ENCODE results near the gene VRK2. TPM values are rescaled to one million over a fixed set of nuclear protein-coding genes. Genes with fewer than 3 reads are reported as not detected.

The VRK2 gene
- total and polyA plus RNA-seq, 4 donors, result 10.1 to 22.3 (median 16.5) TPM

- no peak for ATAC-seq (ENCODE audit: low FRiP score)
- 51 to 57% methylated on average over 2 of the region's 2 CpGs for WGBS, 2 donors
- Histone ChIP-seq H3K27ac (ENCODE audit: low read depth in 1 of 2, low read length in 2 of 2) (no peak overlapping the region), H3K9me3 (ENCODE audit: control insufficient read depth, low read length) (no peaks in the 10 kb centered on the region), H3K27me3 (ENCODE audit: control insufficient read depth in 1 of 2, insufficient read depth in 2 of 2, low read length in 1 of 2) (no peaks in the 10 kb centered on the region), H3K4me1 (ENCODE audit: control insufficient read depth in 1 of 2, insufficient read depth in 2 of 2, low read length in 2 of 2) (peaks cover 0 to 2% of the 10 kb centered on the region in 2 donors), H3K36me3 (ENCODE audit: control insufficient read depth in 1 of 2, insufficient read depth in 2 of 2, low read length in 1 of 2) (peaks cover 0 to 4% of the 10 kb centered on the region in 2 donors), H3K4me3 (ENCODE audit: low read length in 2 of 2) (no peak overlapping the region)
- intact Hi-C loops (cut with DNase I), result no loop called here
- no peak for DNase-seq
Observed at GRCh38 chr2:58063641-58064040, 17.0 kb downstream of the VRK2 start.

DNA sequence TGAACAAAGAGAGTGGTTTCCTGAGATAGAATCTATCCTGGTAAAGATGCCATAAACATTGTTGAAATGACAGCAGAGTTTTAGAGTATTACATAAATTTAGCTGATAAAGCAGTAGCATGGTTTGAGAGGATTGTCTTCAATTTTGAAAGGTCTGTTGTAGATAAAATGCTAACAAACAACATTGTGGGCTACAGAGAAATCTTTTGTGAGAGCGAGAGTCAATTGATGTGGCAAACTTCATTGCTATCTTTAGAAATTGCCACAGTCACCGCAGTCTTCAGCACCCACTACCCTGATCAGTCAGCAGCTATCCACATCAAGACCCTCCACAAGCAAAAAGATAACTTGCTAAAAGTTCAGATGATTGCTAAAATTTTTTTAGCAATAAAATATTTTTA is 17.5 kb downstream of the VRK2 start:
- 96 to 98% methylated on average over 2 of the region's 2 CpGs for WGBS, 2 donors
- Histone ChIP-seq H3K27me3 (ENCODE audit: control insufficient read depth in 1 of 2, insufficient read depth in 2 of 2, low read length in 1 of 2) (no peaks in the 10 kb centered on the region), H3K4me1 (ENCODE audit: control insufficient read depth in 1 of 2, insufficient read depth in 2 of 2, low read length in 2 of 2) (peaks cover 0 to 2% of the 10 kb centered on the region in 2 donors), H3K36me3 (ENCODE audit: control insufficient read depth in 1 of 2, insufficient read depth in 2 of 2, low read length in 1 of 2) (peaks cover 0 to 4% of the 10 kb centered on the region in 2 donors), H3K27ac (ENCODE audit: low read depth in 1 of 2, low read length in 2 of 2) (no peak overlapping the region), H3K4me3 (ENCODE audit: low read length in 2 of 2) (no peak overlapping the region), H3K9me3 (ENCODE audit: control insufficient read depth, low read length) (no peaks in the 10 kb centered on the region)
- ATAC-seq (ENCODE audit: low FRiP score) (no peak), DNase-seq (no peak)
- intact Hi-C loops (cut with DNase I), result no loop called here

- intact Hi-C loops (cut with DNase I), result no loop called here
- ATAC-seq (ENCODE audit: low FRiP score), result no peak
Observed at GRCh38 chr2:58065248-58065647, 18.6 kb downstream of the VRK2 start.

GRCh38 chr2:58067001-58067400 is 20.4 kb downstream of the VRK2 start:
- intact Hi-C loops (cut with DNase I), result no loop called here
- H3K4me1 ChIP-seq (ENCODE audit: control insufficient read depth in 1 of 2, insufficient read depth in 2 of 2, low read length in 2 of 2), result peaks cover 0 to 2% of the 10 kb centered on the region in 2 donors
- WGBS, 2 donors, result 89 to 92% methylated on average over 2 of the region's 2 CpGs
- peaks cover 0 to under 1% of the 10 kb centered on the region in 2 donors for H3K36me3 ChIP-seq (ENCODE audit: control insufficient read depth in 1 of 2, insufficient read depth in 2 of 2, low read length in 1 of 2)
- DNase-seq, result no peak
- ATAC-seq (ENCODE audit: low FRiP score), result no peak
- no peak overlapping the region for H3K27ac ChIP-seq (ENCODE audit: low read depth in 1 of 2, low read length in 2 of 2)
- no peaks in the 10 kb centered on the region for H3K9me3 ChIP-seq (ENCODE audit: control insufficient read depth, low read length)
- no peak overlapping the region for H3K4me3 ChIP-seq (ENCODE audit: low read length in 2 of 2)
- no peaks in the 10 kb centered on the region for H3K27me3 ChIP-seq (ENCODE audit: control insufficient read depth in 1 of 2, insufficient read depth in 2 of 2, low read length in 1 of 2)

More at GRCh38 chr2:58065248-58065647, 18.6 kb downstream of the VRK2 start:
- no peaks in the 10 kb centered on the region for H3K27me3 ChIP-seq (ENCODE audit: control insufficient read depth in 1 of 2, insufficient read depth in 2 of 2, low read length in 1 of 2)
- peaks cover 0 to 2% of the 10 kb centered on the region in 2 donors for H3K4me1 ChIP-seq (ENCODE audit: control insufficient read depth in 1 of 2, insufficient read depth in 2 of 2, low read length in 2 of 2)
- WGBS, 2 donors, result 97 to 98% methylated on average over 1 of the region's 1 CpG
- no peaks in the 10 kb centered on the region for H3K9me3 ChIP-seq (ENCODE audit: control insufficient read depth, low read length)
- H3K4me3 ChIP-seq (ENCODE audit: low read length in 2 of 2), result no peak overlapping the region
- DNase-seq, result no peak
- H3K27ac ChIP-seq (ENCODE audit: low read depth in 1 of 2, low read length in 2 of 2), result no peak overlapping the region
- peaks cover 0 to 4% of the 10 kb centered on the region in 2 donors for H3K36me3 ChIP-seq (ENCODE audit: control insufficient read depth in 1 of 2, insufficient read depth in 2 of 2, low read length in 1 of 2)

GRCh38 chr2:58070765-58071164 is 24.2 kb downstream of the VRK2 start:
- WGBS, 2 donors, result 94 to 98% methylated on average over 2 of the region's 2 CpGs

DNA sequence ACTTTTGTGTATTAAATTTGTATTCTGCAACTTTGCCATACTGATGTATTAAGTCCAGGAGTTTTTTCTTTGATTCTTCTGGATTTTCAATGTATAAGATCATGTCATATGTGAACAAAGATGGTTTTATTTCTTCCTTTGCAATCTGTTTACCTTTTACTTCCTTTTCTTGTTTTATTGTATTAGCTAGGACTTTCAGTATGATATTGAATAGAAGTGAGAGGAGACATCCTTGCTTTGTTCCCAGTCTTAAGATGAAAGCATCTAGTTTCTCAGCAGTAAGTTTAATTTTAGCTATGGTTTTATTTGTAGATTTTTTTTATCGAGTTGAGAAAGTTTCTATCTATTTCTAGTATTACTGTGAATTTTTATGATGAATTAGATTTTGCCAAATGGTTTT is 25.5 kb downstream of the VRK2 start:
- H3K9me3 ChIP-seq (ENCODE audit: control insufficient read depth, low read length), result no peaks in the 10 kb centered on the region
- peaks cover 0 to 1% of the 10 kb centered on the region in 2 donors for H3K4me1 ChIP-seq (ENCODE audit: control insufficient read depth in 1 of 2, insufficient read depth in 2 of 2, low read length in 2 of 2)
- 62 to 73% methylated on average over 1 of the region's 1 CpG for WGBS, 2 donors
- H3K4me3 ChIP-seq (ENCODE audit: low read length in 2 of 2), result no peak overlapping the region
- ATAC-seq (ENCODE audit: low FRiP score) (no peak), DNase-seq (no peak)
- no peaks in the 10 kb centered on the region for H3K36me3 ChIP-seq (ENCODE audit: control insufficient read depth in 1 of 2, insufficient read depth in 2 of 2, low read length in 1 of 2)
- no peaks in the 10 kb centered on the region for H3K27me3 ChIP-seq (ENCODE audit: control insufficient read depth in 1 of 2, insufficient read depth in 2 of 2, low read length in 1 of 2)
- H3K27ac ChIP-seq (ENCODE audit: low read depth in 1 of 2, low read length in 2 of 2), result no peak overlapping the region
- intact Hi-C loops (cut with DNase I), result no loop called here

More at GRCh38 chr2:58070765-58071164, 24.2 kb downstream of the VRK2 start:
- Histone ChIP-seq H3K36me3 (ENCODE audit: control insufficient read depth in 1 of 2, insufficient read depth in 2 of 2, low read length in 1 of 2) (no peaks in the 10 kb centered on the region), H3K4me3 (ENCODE audit: low read length in 2 of 2) (no peak overlapping the region), H3K27ac (ENCODE audit: low read depth in 1 of 2, low read length in 2 of 2) (no peak overlapping the region), H3K27me3 (ENCODE audit: control insufficient read depth in 1 of 2, insufficient read depth in 2 of 2, low read length in 1 of 2) (no peaks in the 10 kb centered on the region), H3K9me3 (ENCODE audit: control insufficient read depth, low read length) (no peaks in the 10 kb centered on the region), H3K4me1 (ENCODE audit: control insufficient read depth in 1 of 2, insufficient read depth in 2 of 2, low read length in 2 of 2) (peaks cover 0 to 1% of the 10 kb centered on the region in 2 donors)
- intact Hi-C loops (cut with DNase I), result no loop called here
- ATAC-seq (ENCODE audit: low FRiP score) (no peak), DNase-seq (no peak)

DNA sequence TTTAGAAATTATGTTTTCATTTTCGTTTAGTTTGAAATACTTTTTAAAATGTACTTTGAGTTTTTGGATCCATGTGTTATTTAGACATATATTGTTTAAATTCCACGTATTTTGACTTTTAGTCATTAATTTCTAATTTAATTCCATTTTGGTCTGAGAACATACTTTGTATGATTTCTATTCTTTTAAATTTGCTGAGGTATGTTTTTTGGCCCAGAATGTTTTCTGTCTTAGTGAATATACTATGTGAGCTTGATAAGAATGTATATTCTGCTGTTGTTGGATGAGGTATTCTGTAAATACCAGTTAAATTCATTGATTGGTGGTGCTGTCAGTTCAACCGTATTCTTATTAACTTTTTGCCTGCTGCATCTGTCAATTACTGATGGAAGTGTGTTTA is 26.4 kb downstream of the VRK2 start:
- 93 to 94% methylated on average over 3 of the region's 3 CpGs for WGBS, 2 donors
- no peaks in the 10 kb centered on the region for H3K36me3 ChIP-seq (ENCODE audit: control insufficient read depth in 1 of 2, insufficient read depth in 2 of 2, low read length in 1 of 2)
- intact Hi-C loops (cut with DNase I), result no loop called here
- no peaks in the 10 kb centered on the region for H3K27me3 ChIP-seq (ENCODE audit: control insufficient read depth in 1 of 2, insufficient read depth in 2 of 2, low read length in 1 of 2)
- ATAC-seq (ENCODE audit: low FRiP score) (no peak), DNase-seq (no peak)
- H3K27ac ChIP-seq (ENCODE audit: low read depth in 1 of 2, low read length in 2 of 2), result no peak overlapping the region
- H3K4me3 ChIP-seq (ENCODE audit: low read length in 2 of 2), result no peak overlapping the region
- H3K4me1 ChIP-seq (ENCODE audit: control insufficient read depth in 1 of 2, insufficient read depth in 2 of 2, low read length in 2 of 2), result peaks cover 0 to 1% of the 10 kb centered on the region in 2 donors
- H3K9me3 ChIP-seq (ENCODE audit: control insufficient read depth, low read length), result no peaks in the 10 kb centered on the region

GRCh38 chr2:58073751-58074150 is 27.1 kb downstream of the VRK2 start:
- Histone ChIP-seq H3K4me1 (ENCODE audit: control insufficient read depth in 1 of 2, insufficient read depth in 2 of 2, low read length in 2 of 2) (peaks cover 0 to 1% of the 10 kb centered on the region in 2 donors), H3K36me3 (ENCODE audit: control insufficient read depth in 1 of 2, insufficient read depth in 2 of 2, low read length in 1 of 2) (no peaks in the 10 kb centered on the region), H3K4me3 (ENCODE audit: low read length in 2 of 2) (no peak overlapping the region), H3K27me3 (ENCODE audit: control insufficient read depth in 1 of 2, insufficient read depth in 2 of 2, low read length in 1 of 2) (no peaks in the 10 kb centered on the region), H3K27ac (ENCODE audit: low read depth in 1 of 2, low read length in 2 of 2) (no peak overlapping the region), H3K9me3 (ENCODE audit: control insufficient read depth, low read length) (no peaks in the 10 kb centered on the region)
- DNase-seq (no peak), ATAC-seq (ENCODE audit: low FRiP score) (no peak)
- intact Hi-C loops (cut with DNase I), result no loop called here
- 93 to 96% methylated on average over 3 of the region's 3 CpGs for WGBS, 2 donors

DNA sequence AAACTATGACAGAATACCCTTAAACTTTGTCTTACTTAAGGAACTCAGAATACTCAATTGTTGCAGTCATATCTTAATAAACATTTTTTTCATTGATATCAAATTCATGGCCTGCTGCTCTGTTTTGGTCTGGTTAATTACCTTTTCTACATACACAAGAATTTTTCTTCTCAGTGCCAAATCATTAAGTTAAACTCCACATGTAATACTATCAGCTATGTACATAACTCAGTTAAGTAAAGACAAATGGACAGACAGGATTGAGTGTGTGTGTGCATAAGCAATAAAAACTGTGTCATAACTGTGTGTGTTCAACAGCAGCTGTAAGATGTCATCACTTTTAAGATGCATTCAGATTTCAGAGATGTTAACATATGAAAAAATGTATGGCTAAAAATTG is 34.4 kb downstream of the VRK2 start:
- H3K27ac ChIP-seq (ENCODE audit: low read depth in 1 of 2, low read length in 2 of 2), result no peak overlapping the region
- intact Hi-C loops (cut with DNase I), result no loop called here
- no peaks in the 10 kb centered on the region for H3K4me1 ChIP-seq (ENCODE audit: control insufficient read depth in 1 of 2, insufficient read depth in 2 of 2, low read length in 2 of 2)
- DNase-seq (no peak), ATAC-seq (ENCODE audit: low FRiP score) (no peak)
- H3K27me3 ChIP-seq (ENCODE audit: control insufficient read depth in 1 of 2, insufficient read depth in 2 of 2, low read length in 1 of 2), result no peaks in the 10 kb centered on the region
- no peaks in the 10 kb centered on the region for H3K9me3 ChIP-seq (ENCODE audit: control insufficient read depth, low read length)
- H3K36me3 ChIP-seq (ENCODE audit: control insufficient read depth in 1 of 2, insufficient read depth in 2 of 2, low read length in 1 of 2), result no peaks in the 10 kb centered on the region
- no peak overlapping the region for H3K4me3 ChIP-seq (ENCODE audit: low read length in 2 of 2)

Data from aorta (tissue), 5 donors.